ENCODE data around the gene SHISA7.

- TF ChIP-seq CTCF (IDR thresholded peaks at IDR 0.05) (no peak), POLR2A (IDR thresholded peaks at IDR 0.05; ENCODE audit: low read depth) (no peak)
Observed at GRCh38 chr19:55489711-55490477, 46.8 kb upstream of the SHISA7 start.

All from esophagus muscularis mucosa (tissue), 3 donors.